Measurements from ENCODE around the gene ELFN1. TPM values are rescaled to one million over a fixed set of nuclear protein-coding genes. Genes with fewer than 3 reads are reported as not detected.

The ELFN1 gene
- total and polyA plus RNA-seq, 2 donors (not counting 3 experiments of a cell fraction or from before 2014, with no cell fraction given) = 0.37 to 1.0 TPM

GRCh38 chr7:1705856-1706255, 35.8 kb downstream of the ELFN1 start:
- POLR2A ChIA-PET = no interaction called here
- H3K9ac ChIP-seq (replicated peaks; ENCODE audit: extremely low read depth, insufficient read depth, low read length) = no peak overlapping the region
- H3K4me1 ChIP-seq (ENCODE audit: control insufficient read depth, extremely low read depth, insufficient read depth, low read length) = no peaks in the 10 kb centered on the region
- FAIRE-seq = no peak
- peaks cover 3% of the 10 kb centered on the region for H3K9me3 ChIP-seq (replicated peaks; ENCODE audit: control insufficient read depth, insufficient read depth, low read length)
- H4K20me1 ChIP-seq (replicated peaks; ENCODE audit: control insufficient read depth, extremely low read depth, insufficient read depth, low read length) = no peaks in the 10 kb centered on the region
- no peak for DNase-seq (ENCODE audit: low read depth, low spot score)
- BruUV-seq (replicated peaks) = no TSS peak
- intact Hi-C loops (cut with micrococcal nuclease) (no loop called here), dilution Hi-C loops (cut with MboI; ENCODE audit: extremely low pct_ligation_motif_present, low sequenced_read_pairs) (no loop called here)
- CTCF ChIA-PET = no interaction called here
- H3K79me2 ChIP-seq (ENCODE audit: control insufficient read depth, insufficient read depth, low read length) = no peaks in the 10 kb centered on the region
- H3K27ac ChIP-seq (ENCODE audit: insufficient read depth, low read depth, low read length) = no peak overlapping the region
- no peak overlapping the region for H3K4me2 ChIP-seq (ENCODE audit: insufficient read depth, low read length)
- no peaks in the 10 kb centered on the region for H3K9me1 ChIP-seq (replicated peaks; ENCODE audit: control insufficient read depth, extremely low read depth, insufficient read depth, low read length)
- H3K27me3 ChIP-seq (ENCODE audit: control insufficient read depth in 2 of 2, insufficient read depth in 2 of 2, low read length in 2 of 2) = no peaks in the 10 kb centered on the region
- no peaks in the 10 kb centered on the region for H3K36me3 ChIP-seq (ENCODE audit: control insufficient read depth in 2 of 2, extremely low read depth in 1 of 2, insufficient read depth in 2 of 2, low read length in 2 of 2)
- no peak for TF ChIP-seq EZH2 (IDR thresholded peaks at IDR 0.05; ENCODE audit: borderline replicate concordance, low read depth, low read length, severe bottlenecking)
- TF ChIP-seq JUN (IDR thresholded peaks at IDR 0.05; ENCODE audit: borderline replicate concordance, insufficient read depth, insufficient read length, low read depth) = no peak
- no peak for TF ChIP-seq GATA2 (IDR thresholded peaks at IDR 0.05; ENCODE audit: insufficient read depth, insufficient read length, low read depth, low read length)
- TF ChIP-seq CTCF (IDR thresholded peaks at IDR 0.05; ENCODE audit: extremely low read depth in 1 of 2, insufficient read depth in 1 of 2, low read depth in 1 of 2, low read length in 2 of 2) = no peak
- no peak for TF ChIP-seq MAX (IDR thresholded peaks at IDR 0.05; ENCODE audit: insufficient read depth, insufficient read length)
- TF ChIP-seq FOS (IDR thresholded peaks at IDR 0.05; ENCODE audit: borderline replicate concordance, insufficient read depth, low read length) = no peak
- no peak overlapping the region for H2AFZ ChIP-seq (ENCODE audit: low read depth, low read length)
- H3K4me3 ChIP-seq (replicated peaks in 1 of 3; ENCODE audit: insufficient read depth in 1 of 3, low read depth in 1 of 3, low read length in 3 of 3) = no peak overlapping the region

Data from endothelial cell of umbilical vein (primary cell).